NCI-H345 treated with DMSO at 0.1 percent for 48 hours (cell line): ENCODE results near the gene DLST.

Experiments used
- DNase-seq: peaks from one replicate; lab custom pipeline; 2025; ENCODE audit not compliant: unreplicated experiment; lab: John Stamatoyannopoulos, UW

The DLST gene

DNA sequence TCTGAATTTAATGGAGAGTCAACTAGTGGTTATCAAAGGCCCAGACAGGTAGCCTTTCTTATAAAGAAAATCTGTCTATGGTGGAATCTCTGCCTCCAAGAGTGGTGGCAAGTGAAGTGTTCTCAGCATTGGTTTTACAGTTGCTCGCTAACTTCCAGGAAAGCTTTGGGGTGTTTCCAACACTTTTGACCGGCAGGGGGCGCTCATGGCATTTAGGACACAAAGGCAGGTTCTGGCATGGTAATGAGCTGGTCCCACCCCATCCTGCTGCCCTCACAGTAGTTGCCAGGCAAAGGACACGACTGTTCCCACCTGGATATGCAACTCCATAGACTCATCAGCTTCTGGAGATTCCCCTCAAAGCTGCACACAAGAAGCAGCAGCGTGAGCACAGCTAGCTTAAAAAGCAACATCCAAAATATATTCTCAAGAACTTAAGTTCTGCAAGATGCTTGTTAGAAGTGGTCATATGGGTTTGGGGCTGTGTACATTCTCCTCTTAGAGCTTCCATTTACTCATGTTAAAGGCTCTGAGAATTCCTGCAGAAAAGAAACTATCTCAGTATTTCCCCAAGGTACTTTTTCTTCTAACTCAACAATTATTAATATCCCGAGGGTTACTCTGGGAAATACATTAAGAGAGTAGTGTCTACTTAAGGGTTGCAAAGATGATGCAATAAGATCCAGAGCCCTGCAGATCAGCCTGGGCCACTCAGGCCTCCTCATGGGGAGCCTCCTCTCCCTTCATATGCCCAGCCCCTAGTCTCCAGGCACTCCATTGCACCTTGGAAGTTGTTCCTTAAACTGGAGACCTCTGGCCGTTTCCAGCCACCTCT lies 20.6 kb upstream of the DLST start:
- peak; percentile 73 for DNase-seq

DNA sequence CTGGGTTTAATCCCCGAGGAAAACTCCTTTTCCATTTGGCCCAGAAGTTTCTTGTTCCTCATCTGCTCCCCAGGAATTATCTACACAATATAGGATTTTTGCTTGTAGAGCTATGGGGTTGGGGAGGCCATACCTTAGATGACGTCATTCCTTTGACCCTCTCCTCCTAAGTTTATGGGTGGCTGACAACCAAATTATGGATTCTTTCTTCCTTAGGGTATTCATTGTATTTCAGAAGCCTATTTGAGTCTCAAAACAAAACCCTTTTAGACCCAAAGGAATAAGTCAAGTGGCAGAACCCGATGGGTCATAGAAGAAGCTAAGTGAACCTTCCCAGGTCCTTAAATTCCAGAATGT lies 20.0 kb upstream of the DLST start:
- no peak for DNase-seq

DNA sequence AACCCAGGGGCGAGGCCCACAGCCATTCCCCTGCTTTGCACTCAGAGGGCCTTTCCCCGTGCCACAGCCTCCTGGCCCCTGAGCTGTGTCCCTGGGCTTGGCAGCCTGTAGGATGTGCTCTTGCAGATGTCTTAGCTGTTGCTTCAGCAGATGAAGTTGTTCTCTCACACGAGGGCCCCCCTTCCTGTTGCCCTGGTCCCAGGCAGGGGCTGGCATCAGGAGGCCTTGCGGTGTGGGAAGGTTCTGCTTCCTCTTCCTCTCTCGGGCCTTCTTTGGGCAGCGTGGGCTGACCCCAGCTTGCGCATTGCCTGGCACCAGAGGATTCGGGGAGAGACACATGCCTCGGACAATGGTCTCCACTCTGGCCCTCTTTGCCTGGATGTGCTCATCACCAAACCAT lies 18.4 kb upstream of the DLST start:
- DNase-seq = no peak

DNA sequence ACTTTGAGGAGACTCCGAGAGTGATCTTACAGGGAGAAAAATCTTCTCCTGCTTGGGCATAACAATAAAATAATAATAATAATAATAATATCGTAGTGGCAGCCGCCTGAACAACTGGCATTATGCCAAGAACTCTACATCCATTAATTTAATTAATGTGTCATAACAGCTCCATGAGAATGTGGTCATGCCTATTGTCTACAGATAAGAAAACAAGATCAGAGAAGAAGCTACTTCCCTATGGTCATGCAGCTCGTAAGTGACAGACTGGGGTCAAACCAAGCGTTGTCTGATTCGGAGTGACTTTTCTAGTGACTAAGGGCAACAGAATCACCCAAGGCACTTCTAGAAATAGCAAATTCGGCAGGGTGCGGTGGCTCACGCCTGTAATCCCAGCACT lies 17.5 kb upstream of the DLST start:
- DNase-seq = no peak

DNA sequence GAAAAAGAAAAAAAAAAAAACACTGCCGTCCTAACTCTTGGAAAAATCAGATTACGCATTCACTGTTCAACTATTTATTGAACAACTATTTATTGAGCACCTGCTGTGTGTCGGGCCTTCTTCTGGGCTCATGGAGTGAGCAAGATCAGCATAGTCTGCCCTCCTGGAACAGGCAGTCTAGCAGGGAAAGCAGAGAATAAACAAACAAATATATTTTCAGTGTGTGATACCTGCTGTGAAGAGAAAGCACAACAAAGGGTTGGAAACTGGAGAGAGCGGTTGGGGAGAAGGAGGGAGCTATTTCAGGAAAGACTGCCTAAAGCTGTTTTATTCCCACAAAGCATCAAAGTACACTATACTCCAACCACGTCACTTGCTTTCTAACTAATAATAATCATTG lies 16.6 kb upstream of the DLST start:
- peak; percentile 9 for DNase-seq

DNA sequence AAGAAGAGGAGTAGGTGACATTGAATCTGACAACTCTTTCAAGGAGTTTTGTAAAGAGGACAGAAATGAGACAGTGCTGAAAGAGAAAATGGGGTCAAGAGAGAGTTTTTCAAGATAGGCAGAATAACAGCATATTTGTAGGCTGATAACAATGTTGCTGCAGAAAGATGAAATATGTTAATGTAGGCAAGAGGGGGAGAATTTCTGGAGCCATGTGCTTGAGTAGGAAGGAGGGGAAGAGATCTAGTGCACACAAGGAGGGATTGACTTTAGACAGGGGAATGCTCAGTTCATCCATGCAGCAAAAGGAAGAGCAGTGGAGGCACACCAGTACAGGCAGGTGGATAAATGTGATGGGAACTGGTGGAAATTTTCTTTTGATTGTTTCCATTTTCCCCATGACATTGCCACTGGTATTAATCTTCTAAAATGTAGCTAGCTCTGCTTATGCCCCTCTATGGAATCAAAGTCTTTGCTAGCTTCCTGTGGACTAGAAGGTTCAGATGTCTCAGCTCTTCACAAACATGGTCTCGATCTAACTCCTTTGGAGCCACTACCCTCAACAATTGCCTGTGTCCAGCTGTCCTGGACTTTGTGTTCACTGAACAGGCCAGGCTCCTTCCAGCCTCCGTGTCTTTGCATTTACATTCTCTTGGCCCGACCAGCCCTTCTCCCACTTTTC lies 14.9 kb upstream of the DLST start:
- DNase-seq = no peak

DNA sequence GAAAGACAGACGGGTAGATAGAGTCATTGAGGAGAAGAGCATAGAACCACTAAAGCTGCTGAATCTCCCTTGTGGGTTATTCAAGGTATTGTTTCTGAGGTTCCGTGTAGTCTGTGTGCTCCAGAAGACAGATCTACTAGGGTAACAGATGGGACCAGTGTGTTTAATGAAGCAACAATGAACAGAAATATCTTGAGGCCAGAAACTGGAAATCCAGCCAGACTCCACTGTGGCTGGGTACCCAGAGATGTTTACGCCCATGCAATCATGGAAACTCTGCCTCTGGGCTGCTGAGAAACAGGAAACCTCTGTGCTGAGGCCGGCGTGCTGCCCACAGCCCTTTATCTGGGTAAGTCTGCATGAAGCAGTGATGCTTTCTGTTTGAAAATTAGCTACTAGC lies 14.0 kb upstream of the DLST start:
- no peak for DNase-seq

DNA sequence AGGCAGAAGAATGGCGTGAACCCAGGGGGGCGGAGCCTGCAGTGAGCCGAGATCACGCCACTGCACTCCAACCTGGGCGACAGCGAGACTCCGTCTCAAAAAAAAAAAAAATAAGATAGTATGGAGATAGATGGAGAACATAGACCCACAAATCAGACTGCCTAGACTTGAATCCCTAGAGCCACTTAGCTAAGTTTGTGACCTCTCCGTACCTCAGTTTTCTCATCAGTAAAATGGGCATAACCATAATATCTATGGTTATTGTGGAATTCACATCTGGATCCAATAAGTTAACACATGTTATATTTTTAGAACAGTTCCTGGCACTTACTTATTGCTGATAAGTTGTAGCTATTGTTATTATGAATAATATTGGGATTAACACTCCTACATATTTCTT lies 13.0 kb upstream of the DLST start:
- no peak for DNase-seq

DNA sequence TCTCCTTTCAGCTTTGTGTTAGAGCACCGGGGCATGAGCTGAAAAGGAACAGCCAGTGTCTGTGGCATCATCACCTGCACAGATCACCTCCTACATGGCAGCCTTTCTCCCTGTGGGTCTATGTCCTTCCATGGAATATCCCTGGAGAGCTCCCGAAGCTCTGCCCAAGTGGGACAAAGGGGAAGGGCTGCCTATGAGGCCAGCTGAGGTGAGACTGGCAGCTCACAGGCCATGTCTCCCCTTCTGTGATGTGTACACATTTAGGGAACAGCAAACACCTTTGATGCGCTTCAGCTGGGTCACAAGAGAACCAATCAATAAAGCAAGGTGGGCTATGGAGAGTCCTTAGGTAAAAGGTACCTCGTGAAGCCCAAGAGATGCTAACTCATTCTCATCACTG lies 9.9 kb upstream of the DLST start:
- DNase-seq = no peak

DNA sequence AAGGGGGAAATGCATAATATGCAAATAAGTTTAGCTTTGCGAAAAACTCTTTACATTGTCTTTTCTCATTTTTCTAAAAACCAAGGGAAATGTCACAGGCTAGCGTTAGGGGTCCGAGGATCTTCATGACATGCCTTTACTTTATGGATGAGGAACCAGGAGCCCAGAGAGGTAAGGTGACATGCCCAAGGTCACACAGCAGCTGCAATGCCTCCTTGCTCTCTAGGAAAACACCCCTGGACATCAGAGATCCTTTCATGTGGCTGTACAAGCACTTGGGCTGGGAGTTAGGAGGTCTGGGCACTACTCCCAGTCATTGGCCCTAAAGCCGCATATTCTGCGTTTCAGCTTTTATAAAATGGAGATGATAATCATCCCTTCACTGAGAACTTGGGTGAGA lies 6.5 kb upstream of the DLST start:
- DNase-seq = no peak

DNA sequence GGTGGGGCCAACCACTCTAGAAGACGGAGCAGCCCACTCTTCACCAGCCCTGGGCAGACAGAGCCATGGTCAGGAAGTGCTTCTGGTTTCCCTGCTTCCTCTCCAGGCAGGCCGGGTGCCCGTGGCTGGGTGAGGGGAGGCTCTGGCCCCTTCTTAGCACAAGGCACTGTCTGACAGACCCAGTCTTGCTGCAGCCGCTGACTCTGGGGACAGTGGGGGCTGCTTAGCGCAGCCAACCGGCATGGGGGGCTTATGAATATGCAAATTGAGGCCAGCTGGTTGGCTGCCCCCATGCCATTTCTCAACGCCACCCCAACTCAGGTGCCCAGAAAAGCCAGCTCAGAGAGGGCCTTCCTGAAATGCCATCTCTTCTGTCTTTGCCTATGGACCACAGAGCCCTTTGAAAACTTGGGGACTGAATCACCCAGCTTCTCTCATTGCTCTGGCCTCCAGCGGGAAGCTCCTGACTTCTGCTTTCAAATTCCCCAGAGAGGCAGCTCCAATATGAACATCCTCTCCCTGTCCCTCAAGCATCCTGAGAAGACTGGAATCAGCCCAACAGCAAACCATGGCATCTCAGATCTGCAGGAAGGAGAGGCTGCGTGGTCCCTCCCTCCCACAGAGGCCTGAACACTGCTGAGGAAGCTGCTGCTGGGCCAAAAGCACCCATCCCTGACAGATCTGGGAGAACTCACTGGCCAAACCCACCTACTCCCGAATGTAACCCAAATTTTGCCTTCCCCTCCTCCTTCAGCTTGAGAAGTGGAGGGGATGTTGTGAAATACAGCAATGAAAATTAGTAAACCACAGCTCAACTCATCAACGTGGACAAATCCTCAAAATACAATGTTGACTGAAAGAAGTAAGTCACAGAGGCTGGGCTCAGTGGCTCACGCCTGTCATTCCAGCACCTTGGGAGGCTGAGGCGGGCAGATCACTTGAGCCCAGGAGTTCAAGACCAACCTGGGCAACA lies 5.5 kb upstream of the DLST start, which contains the start of gene PROX2:
Gene PROX2, minus strand, starts transcription at position 205 of the 973 bp plus-strand sequence. CDS start 12,311 bp downstream, outside the sequence.
- DNase-seq = no peak

DNA sequence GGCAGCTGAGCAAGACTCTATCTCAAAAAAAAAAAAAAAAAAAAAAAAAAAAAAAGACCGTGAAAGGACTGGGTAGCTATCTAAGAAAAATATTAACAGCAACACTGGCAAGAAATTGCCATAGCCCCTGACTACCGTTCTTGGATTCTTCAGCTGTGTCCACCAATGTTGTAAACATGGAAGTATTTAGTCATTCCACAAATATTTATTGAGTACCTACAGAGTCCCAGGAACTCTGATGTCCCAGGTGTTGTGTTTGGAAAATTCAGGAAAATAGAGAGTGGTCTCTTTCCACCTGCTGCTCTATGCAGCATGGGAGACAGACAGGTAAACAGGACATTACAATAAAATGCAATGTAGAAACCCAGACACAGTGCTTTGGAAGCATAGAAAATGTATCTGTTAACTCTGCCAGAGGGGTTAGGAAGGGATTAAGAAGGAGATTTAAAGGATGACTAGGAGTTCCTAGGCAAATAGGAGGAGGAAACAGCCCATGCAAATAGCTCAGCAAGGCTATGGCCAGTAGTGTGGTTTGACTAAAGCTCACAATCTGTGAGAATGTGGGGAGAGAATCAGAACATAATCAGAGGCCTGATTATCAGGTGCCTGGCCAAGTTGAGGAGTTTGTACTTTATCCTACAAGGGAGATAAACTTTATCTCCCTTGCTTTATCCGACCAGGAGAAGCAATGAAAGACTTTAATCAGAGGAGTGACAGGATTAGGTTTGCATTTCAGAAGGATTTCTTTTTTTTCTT lies 2.1 kb upstream of the DLST start:
- no peak for DNase-seq

DNA sequence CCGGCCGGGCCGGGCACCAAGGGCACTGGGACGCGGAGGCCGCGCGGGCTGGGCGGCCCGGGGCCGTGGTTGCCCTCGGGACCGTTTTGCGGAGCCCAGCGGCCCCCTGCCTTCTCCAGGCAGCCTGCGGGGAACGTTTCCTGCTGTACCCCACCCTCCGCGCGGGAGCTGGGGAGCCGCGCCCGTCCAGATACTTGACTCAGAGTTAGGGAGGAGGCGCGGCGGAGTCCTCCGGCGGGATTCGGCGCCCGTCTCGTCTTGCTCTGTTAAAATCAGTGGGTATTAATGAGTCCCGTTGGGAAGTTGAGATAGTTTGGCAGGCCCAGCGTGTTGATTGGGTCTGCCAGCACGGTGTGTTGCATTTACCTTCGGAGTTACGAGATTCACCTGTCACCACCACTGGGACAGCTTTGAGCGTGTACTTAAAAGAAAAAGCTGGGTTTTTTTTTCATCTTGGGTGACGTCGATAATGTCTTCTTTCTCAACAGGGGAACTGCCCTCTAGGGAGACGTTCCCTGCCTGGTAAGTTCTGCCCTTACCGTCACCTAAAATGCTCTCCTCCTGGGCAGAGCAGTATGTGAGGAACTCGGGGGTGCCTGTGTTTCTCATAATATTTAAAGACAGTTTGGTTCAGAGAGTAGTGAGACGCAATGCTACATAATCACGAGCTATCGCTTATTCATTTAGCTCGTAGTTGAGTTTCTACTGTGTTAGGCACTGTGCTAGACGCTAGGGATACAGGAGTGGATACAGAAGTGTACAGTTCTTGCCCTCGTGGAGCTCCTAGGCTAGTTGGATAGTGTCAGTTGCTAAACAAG lies 596 bp downstream of the DLST start:
- DNase-seq = no peak

DNA sequence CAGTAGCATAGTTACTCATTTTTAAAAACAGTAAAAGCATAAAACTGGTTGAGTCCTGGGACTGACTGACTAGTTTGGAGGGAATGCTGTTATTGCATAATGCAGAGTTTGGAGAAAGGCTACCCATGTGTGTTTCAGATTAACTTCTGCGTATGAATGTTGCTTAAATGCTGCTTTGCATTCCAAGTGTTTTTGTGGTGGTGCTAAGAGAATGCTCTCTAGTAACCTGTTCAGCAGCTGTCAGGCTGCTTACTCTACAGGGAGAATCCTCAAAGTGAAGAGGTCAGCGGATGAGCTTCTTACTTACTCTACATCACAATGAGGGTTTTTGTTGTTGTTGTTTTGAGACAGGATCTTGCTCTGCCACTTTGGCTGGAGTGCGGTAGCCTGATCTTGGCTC lies 4.3 kb downstream of the DLST start:
- DNase-seq = no peak

DNA sequence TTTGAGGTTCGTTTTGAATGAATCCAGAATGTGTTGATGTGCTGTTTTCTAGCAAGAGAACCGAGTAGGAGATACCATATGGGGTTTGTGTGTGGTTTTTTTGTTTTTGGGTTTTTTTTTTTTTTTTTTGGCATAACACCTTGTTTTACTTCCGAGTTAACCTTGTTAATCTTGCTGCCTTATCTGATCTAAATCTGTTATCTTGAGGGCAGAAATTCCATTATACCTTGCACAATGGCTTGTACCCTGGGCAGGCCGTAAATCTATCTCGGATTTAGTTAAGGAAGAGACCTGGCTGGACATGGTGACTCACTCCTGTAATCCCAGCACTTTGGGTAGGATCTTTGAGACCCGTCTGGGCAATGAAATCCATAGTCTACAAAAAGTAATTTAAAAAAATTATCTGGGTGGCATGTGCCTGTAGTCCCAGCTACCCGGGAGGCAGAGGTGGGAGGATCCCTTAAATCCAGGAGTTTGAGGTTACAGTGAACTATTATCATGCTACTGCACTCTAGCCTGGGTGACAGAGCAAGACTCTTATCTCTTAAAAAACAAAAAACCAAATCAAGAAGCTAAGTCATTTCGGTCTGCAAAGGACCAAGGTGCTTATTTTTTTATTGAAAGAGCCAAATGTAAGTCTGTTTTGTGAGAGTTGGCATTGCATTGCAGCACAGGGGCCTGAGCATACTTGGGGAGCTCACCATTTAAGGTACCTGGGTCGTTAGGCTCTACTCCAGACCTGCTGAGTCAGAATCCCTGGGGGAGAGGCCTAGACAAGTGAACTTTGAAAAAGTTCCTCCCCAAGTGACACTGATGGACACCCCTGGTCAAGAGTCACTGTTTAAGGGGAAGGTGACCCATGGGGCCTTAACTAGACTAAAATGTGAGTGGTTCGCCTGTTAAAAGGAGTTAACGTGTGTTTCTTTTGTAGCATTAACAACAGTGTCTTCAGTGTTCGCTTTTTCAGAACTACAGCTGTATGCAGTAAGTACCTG lies 6.7 kb downstream of the DLST start:
- DNase-seq = no peak

DNA sequence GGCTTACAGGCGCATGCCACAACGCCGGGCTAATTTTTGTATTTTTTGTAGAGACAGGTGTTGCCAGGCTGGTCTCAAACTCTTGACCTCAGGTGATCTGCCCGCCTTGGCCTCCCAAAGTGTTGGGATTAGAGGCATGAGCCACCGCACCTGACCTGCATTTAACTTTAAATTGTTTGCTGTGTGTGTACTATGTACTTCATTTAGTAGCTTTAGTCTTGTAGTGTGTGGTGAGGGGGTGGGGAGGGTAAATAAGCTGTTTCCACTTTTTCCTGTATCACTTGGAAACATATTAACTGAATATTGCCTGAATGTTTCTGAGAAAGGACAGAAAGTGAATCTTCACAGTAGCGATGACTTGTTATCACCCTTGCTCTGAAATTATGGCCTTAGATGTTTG lies 8.5 kb downstream of the DLST start:
- DNase-seq = no peak

DNA sequence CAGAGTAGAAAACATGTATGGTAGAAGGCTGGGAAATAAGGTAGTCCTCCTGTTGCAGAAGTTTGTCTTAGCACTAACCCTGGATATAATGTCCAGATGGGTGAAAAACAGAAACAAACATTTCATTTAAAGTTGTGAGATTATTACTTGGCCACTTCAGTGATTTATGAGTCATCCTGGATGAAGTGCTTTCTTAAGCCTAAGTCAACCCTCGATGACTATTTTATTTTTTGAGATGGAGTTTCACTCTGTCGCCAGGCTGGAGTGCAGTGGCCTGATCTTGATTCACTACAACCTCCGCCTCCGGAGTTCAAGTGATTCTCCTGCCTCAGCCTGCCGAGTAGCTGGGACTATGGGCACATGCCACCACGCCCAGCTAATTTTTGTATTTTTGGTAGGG lies 10.2 kb downstream of the DLST start:
- DNase-seq = no peak

DNA sequence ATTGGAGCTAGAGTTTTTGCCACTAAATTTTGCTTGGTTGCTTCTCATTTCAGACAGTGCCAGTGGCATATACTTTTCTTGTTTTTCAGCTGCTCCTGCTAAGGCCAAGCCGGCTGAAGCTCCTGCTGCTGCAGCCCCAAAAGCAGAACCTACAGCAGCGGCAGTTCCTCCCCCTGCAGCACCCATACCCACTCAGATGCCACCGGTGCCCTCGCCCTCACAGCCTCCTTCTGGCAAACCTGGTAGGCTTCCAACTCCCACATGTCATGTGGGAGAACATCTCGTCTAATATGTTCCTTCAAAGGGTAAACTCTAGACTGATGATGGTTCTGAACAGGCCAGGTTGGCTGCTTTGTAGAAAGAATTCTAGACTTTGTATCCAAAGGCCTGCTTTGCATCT lies 11.0 kb downstream of the DLST start:
- DNase-seq = no peak

DNA sequence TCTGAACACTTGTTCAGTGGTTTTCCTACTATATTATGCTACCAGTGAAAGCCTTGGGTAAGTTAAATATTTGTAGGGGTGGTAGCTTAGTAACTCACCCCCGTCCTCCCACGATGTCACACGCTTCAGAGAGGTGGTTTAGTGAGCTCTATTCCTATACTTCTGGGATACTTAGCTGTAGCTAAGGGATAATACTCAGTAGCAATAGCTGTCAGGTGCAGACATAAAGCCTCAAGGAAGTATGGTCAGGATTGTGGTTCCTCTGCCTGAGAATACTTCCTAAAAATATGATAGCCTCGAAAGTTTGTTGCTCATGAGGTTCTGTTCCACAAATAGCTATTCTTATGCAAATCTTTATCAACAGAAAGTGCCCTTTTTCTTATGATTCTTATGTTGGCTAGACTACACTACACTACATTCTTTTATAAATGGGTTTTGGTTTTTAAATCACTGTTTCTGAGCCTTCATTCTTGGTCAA lies 11.9 kb downstream of the DLST start:
- DNase-seq = no peak
